GM18909 (cell line): ENCODE measurements around the gene DBN1.

Experiments
- ATAC-seq: cut with Tn5 transposase; IDR thresholded peaks from one replicate; pipeline ENCODE4 v1.9.1; 2021; ENCODE audit warnings: mild to moderate bottlenecking; ENCODE audit not compliant: unreplicated experiment, poor library complexity

The DBN1 gene

DNA sequence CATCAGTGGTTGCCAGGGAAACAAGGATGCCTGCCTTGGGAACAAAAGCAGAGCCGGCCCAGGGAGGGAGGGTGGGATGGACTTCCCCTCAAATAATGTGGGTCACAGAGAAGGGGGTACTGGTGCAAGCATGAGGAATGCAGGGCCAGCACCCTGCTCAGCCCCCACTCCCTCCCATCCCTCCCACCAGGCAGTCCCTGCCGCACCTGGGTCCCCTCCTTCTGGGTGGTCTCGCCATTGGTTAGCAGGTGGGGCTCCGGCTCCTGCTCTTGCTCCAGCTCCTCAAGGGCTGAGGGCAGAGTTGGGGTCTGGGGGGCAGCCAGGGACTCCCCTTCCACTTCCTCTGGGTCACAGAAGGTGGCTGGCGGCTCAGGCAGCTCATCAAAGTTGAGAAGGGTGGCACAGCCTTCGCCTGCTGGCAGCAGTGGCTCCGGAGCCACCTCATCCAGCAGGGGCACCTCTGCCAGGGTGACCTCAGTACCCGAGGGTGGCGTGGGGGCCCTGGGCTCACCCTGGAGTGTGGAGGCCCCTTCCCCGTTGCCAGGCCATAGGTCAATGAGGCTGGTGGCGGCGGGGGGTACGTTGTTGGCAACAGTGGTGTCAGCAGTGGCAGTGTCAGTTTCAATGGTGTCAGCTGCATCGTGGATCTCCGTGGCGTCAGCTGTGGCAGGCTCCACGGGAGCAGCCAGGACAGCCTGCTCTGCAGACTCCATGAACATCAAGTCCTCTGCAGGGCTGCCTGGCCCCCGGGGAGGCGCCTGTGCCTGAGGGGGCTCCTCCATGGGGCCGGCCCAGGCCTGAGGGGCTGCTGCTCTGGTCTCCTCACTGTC is 15.4 kb downstream of the DBN1 start:
- ATAC-seq, result no peak

GRCh38 chr5:177456976-177457851 is 16.2 kb downstream of the DBN1 start:
- ATAC-seq, result no peak

GRCh38 chr5:177456591-177456964 is 16.9 kb downstream of the DBN1 start:
- ATAC-seq, result no peak

DNA sequence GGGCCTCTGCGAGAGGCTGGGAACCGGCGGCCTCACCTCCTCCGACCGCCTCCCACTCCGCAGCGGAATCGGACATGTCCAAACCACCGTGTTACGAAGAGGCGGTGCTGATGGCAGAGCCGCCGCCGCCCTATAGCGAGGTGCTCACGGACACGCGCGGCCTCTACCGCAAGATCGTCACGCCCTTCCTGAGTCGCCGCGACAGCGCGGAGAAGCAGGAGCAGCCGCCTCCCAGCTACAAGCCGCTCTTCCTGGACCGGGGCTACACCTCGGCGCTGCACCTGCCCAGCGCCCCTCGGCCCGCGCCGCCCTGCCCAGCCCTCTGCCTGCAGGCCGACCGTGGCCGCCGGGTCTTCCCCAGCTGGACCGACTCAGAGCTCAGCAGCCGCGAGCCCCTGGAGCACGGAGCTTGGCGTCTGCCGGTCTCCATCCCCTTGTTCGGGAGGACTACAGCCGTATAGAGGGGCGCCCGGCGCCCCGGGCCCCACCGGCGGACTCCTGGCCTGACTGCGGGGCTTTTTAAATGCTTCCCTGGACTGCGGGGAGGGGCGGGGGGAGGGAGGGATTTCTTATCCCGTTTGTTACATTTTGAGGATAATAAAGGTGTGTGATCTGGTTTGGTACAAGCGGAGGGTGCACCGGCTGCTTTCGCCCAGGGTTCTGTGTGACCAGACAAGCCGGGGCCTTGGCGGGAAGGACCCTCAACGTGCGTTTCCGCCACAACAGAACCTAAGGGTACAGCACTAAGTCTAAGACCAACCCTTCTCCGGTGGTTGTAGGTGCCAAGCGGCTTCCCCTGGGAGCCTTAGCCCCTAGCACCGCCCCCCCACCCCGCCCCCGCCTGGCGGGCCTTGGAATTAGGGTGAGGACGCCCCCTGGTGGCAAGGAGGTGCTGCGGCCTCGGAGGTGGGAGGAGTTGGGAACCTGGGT is 17.5 kb downstream of the DBN1 start:
- ATAC-seq, result peak; percentile 15

GRCh38 chr5:177455036-177455660 is 18.3 kb downstream of the DBN1 start:
- ATAC-seq, result peak; percentile 52

GRCh38 chr5:177454397-177455035 is 18.9 kb downstream of the DBN1 start:
- peak; percentile 56 for ATAC-seq

DNA sequence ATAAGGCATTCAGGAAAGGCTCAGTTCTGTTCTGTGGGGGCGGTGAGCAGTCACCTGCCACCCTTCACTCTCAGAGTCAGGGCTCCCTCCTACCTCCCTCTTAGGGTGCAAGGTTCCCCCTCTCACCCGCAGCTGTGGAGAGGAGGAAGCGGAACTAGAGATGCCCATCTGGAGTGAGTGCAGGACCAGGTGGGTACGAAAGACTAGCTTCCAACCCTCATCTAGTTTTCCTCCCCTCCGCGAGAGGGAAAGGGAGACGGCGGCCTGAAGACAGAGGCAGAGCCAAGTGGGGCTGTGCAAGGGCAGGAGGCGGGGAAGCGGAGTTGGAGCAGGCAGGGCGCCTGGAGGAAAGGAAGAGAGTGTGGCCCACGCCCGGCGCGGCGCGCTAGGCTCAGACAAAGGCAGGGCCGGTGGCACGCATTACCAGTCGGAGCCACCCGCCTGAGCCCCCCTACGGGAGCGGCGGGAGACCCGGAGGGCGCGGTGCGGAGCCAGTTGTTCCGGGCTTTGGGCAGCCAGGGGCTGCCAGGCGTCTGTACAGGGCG is 19.5 kb downstream of the DBN1 start:
- peak; percentile 3 for ATAC-seq

DNA sequence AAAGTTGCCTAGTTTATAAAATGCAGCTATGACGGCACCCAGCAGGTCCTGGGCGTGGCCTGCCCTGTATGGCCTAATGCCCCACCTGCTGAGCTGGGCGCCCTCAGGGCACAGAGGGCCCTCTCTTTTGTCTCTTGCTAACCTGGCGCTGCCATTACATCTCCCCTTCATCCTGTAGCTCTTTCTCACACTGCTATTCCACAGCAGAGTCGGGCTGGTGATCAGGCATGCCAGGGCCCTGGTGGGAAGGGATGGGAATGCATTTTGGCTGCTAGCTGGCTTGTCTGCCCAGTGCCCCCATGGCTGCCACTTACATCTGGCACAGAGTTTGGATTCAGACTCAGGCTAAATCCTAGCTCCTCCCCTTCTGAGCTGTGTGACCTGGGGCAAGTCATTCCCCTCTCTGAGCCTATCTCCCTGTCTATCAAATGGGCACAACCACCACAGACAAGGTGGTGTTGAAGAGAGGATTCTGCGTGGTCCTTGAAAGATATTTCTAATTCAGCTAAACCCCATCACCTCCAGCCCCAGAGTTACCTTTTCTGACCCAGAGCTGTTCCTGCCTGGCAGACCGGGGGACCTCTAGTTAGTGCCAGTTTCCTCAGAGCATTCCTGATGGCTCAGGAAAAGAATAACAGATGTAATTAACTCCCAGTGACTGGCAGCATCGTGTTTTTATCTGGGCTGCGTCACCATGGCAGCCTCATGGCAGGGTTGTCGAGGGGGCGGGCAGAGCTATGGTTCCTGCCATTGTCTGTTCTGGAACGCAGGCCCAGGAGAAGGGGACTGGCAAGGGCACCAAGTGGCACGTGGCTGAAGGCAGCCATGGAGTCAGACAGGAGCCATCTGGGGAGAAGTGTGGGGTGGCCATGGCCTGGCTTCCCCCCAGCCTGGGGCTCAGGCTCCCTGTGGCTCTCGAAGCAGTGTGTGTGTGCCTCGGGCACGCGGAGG is 20.5 kb downstream of the DBN1 start:
- ATAC-seq, result no peak

GRCh38 chr5:177450667-177451424 is 22.6 kb downstream of the DBN1 start:
- ATAC-seq, result no peak

DNA sequence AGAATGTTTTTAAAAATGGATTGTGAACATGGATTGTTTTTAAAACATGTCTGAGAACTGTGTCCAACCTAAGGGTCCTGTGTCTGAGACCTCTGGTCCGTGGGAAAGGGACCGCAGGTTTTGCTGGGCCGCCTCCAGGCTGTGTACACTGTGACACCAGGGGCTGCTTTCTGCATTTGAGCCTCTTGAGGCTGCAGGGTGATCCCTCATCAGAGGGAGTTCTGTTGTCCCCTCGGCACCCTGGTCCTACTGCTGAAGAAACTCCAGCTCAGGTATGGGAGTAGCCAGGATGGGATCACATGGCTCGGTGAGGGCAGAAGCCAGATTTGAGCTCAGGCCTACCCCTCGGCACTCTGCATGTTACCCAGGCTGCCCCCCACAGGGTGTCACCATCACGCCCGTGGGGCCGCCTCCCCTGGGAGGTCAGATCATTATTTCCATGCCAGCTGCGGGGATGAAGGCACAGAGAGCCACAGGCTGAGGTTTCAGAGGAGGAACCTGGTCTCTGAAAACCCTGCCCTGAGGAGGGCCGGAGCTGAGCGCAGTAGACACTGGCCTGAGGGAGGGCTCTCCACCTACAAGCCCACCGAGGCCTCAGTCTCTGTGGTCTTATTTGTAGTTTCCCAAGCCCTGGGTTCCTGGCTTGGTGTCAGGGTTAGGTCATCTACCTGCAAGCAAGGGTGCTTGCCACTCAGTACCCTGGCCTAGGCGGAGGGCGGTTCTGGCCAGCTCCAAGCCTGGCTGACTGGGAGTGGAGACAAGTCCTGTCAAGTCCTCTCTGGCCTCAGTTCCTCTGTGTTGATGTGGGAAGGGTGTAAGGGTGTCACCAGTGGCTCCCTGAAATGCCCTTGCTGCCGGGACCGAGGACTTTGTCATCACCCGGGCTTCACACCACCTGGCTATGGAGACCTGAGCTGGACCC is 24.0 kb downstream of the DBN1 start:
- ATAC-seq, result no peak

DNA sequence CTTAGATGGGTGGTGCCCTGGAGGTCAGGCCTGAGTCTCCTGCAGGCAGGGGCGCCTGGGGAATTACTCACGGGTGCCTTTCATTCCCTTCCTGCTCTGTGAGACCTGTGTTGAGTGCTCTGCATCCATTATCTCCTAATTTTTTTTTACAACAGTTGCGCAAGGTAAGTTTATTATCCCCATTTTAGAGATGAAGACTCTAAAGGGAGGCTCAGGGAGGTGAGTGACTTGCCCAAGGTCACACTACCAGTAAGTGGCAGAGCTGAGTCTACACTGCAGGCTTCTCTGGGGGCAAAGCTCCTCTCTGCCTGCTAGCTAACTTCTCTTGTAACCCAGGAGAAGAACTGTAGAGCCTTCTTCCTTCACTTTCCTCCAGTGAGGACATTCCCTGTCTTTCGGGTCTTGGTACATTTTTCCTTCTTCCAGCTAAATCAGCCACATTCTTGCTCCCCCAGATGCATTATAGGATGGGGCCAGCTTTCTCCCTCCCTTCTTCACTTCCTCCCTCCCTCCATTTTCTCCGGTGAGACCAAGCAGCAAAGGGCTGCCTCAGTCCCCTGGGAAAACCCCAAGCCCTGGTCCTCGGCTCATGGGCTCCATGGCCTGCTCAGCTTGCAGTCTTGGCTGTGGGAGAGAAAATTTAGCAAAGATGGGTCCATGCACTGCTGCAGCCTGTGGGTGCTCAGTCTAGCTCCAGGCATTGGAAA is 25.0 kb downstream of the DBN1 start:
- ATAC-seq, result no peak

DNA sequence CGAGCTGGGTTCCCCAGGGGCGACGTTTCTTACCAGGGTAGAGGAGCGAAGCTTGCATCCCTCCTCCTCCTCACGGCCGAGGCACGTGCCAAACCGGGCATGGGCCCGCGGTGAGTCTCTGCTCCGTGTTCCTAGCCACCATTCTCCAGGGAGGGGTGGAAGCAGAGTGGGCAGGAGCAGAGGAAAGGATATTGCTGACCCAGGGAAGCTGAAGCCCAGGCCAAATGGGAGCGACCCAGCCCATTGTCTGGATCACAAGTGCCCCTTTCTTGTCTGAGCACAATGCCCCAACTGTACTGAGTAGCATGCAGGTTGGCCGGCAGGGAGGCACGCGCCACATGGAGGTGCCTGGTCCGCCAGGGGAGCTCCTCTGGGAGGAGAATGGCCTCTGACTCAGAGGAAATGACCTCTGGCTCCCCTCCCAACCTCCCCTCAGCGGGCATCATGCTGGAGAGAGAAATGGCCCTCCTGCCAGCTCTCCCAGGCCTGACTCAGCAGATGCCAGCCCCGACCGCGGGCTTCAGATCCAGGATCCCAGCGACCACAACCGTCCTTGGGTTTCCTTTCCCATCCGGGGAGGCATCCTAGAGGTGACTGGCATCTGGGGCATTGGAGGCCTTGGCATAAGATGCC is 25.7 kb downstream of the DBN1 start:
- no peak for ATAC-seq

- peak; percentile 39 for ATAC-seq
These were observed 26.3 kb downstream of the DBN1 start for GRCh38 chr5:177447066-177447610.

DNA sequence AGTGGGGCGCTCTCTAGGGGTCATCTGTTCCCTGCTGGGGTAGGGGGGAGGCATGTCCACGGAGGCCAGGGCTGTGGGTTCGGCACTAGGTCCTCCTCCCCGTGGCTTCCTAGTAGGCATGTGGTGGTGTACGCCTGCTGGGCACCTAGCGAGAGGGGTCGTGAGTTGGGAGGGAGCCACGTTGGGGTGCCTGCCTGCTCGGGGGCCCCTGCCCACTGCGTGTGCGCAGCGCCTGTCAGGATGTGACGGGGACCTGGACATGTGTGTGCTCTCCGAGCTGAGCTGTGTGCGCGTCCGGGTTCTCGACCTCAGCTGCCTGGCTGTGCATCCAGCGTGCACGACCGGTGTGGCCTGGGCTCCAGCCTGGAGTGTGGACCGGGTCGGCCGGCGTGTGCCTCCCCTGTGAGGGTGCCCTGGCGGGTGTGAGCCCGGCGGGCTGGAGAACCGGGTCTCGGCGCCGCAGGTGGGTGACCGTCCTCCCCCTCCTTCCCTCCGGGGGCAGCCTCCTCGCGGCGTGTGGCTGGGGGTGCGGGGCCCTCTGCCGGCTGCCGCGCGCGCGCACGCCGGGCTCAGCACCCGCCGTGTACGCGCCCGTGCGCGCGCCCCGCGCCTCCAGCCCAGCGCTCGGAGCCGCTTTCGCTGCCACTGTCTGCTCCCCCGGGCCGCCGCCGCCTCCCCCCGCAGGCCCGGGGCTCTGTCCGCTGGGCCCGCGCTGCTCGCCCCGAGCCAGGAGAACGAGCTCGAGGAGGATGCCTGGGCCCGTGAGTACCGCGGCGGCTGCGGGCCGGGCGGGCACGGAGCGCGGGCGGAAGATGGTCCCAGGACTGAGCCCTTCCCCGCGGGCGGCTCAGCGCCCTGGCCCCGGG is 27.0 kb downstream of the DBN1 start, which contains the start of gene PRR7:
PRR7 (plus strand) TSS at position 615 of the 866 bp plus-strand sequence. CDS start 8,254 bp downstream, outside the sequence.
- ATAC-seq, result peak; percentile 59
